Measurements from ENCODE around the gene ESR2.

The ESR2 gene

GRCh38 chr14:64260418-64260817, 33.8 kb downstream of the ESR2 start:
- no peak for DNase-seq

DNA sequence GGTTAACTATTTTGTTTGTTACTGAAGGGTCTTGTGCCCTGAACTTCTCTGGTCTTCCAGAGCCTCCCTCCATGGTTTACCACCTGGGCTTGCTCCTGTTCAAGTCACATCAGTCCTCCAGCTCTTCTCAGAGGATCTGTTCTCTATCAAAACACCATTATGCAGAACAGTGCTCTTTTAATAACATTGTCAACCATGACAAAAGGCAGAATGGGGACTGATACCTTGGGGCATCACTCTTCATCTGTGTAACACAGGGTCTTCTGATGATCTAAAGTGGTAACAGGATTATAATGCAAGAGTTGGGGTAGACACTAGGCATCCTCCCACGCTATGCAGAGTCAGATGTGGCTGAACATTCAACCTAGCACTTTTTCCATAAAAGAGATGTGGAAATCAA, 38.4 kb downstream of the ESR2 start:
- no peak for DNase-seq

DNA sequence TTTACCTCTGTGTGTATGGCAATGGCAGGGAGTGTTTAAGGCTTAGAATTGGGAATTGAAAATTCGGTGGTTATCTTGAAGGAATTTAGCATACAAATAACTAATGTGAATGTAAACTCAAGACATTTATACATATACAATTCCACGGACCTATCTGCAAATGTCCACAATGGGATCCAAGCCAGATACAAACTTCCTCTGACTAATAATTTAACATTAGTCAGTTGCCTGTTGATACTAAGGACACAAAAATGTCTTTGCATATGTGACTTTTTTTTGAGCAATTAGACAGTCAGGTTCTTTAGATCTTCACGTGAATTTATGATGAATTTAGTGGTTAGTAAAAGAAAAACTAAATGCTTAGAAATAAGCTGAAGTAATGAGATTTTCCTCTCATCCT, 40.5 kb downstream of the ESR2 start:
- DNase-seq: no peak

DNA sequence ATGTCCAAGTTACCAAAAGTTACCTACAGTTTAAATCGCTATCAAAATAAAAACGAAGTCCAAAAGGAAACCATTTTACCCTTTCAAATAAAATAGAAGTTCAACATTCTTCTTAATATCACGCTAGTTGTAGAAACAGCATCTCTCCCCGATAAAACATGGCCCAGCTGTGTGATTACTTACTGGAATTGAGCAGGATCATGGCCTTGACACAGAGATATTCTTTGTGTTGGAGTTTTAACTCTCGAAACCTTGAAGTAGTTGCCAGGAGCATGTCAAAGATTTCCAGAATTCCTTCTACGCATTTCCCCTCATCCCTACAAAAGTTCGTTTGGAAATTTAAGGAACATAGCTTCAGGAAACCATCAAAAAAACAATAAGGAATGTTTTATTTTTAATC, 44.8 kb downstream of the ESR2 start:
- DNase-seq: no peak

- DNase-seq: no peak
Measured at GRCh38 chr14:64248689-64249088, 45.5 kb downstream of the ESR2 start.

GRCh38 chr14:64247195-64247594, 47.0 kb downstream of the ESR2 start:
- DNase-seq: no peak

- DNase-seq: no peak
Measured at GRCh38 chr14:64246688-64247087, 47.5 kb downstream of the ESR2 start.

DNA sequence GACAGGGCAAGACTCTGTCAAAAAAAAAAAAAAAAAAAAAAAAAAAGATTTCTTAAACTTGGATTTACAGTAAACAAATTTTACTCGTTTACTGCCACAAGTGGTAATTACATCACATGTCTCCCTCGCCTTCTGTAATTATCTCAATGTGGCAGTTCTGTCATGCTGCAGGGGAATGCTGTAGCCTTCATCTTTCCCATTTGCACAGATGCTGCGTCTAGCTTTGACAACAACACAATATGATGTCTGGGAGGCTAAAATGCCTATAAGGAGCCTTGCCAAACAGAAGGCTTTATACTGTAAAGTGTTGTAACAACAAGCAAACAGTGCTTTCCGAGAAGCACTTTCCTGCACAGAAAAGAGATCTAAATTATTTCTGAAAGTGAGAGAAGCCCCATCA, 48.7 kb downstream of the ESR2 start:
- DNase-seq: no peak

GRCh38 chr14:64244279-64244678, 49.9 kb downstream of the ESR2 start:
- DNase-seq: no peak

DNA sequence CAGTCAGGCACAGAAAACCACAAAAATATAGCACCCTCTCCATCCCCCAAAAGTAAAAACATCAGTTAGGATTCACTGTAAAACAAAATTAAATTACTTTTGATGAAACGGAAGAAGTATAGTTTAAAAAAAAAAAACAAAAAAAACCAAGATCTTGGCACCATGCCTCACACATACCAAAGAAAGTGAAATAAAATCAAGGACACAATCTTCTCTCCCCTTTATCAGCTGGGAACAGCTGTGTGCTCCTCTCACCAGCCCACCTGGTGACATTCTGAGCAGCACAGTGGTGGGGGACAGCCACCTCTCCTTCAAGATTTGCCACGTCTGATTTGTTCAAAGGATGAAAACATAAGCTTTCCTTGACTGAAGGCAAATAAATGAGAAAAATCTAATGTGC, 55.5 kb downstream of the ESR2 start:
- no peak for DNase-seq

- no peak for DNase-seq
Measured at GRCh38 chr14:64238049-64238448, 56.1 kb downstream of the ESR2 start.

- DNase-seq: no peak
Measured at GRCh38 chr14:64235652-64236640, 58.2 kb downstream of the ESR2 start.

DNA sequence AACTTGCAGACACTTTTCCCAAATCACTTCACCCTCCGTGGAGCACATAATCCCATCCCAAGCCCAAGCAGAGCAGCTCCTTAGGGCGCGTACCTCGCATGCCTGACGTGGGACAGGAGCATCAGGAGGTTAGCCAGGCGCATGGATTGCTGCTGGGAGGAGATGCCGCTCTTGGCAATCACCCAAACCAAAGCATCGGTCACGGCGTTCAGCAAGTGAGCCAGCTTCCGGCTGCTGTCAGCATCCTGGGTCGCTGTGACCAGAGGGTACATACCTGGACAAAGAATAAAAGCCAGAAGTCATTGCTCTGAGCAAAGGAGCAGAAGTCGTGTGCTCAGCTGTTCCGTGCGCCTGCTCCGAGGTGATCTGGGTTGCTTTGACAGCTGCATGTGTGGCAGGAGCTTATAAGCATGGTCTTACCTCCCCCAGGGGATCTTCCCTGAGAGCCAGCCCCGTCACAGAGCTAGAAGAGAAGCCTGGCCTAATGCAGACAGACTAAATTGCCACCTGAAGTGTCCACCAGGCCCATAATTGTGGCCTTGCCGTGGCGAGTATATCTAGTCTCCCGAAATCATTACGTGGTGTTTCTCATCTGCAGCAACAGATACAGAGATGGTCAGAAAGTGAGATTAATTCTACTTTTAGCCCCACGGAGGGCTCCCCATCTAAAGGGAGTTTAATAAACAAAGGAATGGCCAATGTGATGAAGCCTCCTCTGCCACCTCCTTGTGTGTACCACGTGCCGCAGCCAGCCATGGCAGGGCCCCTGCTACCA, 59.1 kb downstream of the ESR2 start:
- peak; percentile 76 for DNase-seq

GRCh38 chr14:64233531-64234190, 60.5 kb downstream of the ESR2 start:
- DNase-seq: no peak

DNA sequence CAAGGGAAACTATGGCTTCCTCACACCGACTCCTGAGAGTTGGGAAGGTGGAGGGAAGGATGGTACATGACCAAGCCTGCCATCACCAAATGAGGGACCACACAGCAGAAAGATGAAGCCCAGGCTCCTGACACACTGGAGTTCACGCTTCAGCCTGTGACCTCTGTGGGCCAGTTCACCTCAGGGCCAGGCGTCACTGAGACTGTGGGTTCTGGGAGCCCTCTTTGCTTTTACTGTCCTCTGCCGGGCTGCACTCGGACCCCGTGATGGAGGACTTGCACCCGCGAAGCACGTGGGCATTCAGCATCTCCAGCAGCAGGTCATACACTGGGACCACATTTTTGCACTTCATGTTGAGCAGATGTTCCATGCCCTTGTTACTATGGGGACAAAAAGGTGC, 61.2 kb downstream of the ESR2 start:
- no peak for DNase-seq

GRCh38 chr14:64232095-64232838, 61.9 kb downstream of the ESR2 start:
- DNase-seq: no peak

DNA sequence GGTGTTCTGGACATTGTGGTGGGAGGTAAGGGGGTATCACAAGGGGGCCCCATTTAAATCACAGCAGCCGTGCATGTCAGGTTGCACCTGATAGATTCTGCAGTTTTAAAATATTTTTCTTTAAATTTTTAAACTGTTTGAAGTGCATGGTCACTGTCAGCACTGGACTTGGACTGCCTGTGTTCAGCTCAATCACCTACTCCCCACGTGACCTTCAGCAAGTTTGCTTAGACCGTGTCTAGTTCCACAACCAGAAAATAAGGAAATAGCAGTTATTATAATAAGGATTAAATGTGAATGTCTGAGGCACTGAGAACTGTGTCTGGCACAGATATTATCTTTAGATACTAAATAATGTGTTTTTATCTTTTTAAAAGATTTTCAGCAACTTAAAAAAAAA, 64.7 kb downstream of the ESR2 start:
- no peak for DNase-seq

GRCh38 chr14:64227856-64228255, 66.3 kb downstream of the ESR2 start:
- no peak for DNase-seq

GRCh38 chr14:64225151-64225757, 68.9 kb downstream of the ESR2 start:
- no peak for DNase-seq

DNA sequence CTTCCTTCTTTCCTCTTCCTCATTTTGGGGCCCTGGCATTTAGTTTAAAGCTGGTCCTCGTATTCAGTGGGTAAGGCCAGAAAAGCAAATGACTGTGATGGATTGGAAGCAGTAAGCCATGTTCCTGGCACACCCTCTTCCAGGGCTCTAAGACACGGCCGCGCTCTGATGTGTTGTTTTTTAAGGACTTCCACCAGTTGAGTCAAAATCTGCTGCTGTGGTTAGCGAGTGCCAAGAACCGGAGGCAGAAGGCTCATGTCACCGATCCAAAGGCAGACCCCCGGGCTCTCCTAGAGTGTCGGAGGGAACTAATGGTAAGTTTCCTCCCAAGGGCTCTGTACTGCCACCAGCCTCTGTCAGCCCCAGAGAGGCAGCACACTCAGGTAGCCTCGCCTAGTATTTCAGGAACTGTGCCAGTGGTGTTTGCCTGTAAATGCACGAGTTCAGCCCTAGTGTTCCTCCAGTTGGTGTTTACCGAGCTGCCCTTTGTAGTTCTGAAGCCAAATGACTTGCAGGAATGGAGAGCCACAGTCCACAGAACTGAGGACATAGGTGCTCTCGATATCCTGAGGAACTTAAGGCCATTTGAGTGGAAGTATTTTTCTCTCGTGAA, 72.7 kb downstream of the ESR2 start:
- DNase-seq: no peak

DNA sequence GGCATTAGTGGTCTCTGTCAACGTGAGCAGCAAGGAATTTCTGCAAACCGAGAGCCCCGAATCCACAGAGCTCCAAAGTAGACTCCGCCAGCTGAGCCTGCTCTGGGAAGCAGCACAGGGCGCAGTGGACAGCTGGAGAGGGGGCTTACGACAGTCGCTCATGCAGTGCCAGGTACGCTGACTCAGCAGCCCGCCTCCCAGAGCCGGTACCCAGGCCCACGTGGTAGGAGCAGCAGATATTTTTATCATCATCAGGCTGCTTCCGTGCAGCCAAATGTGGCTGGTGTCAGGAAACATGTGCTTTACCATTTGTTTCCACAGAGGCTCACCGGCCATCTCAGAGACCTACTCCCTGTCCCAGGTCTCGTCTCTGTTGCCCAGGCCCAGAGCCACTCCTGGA, 73.7 kb downstream of the ESR2 start:
- no peak for DNase-seq

GRCh38 chr14:64220056-64220455, 74.1 kb downstream of the ESR2 start:
- DNase-seq: no peak

Data from DMS79 treated with DMSO at 0.1 percent for 48 hours (cell line).